HG03378 (cell line): ENCODE data around the gene LETM1.

Experiments
- ATAC-seq: cut with Tn5 transposase; IDR thresholded peaks from one replicate; pipeline ENCODE4 v1.9.1; 2021; ENCODE audit warnings: mild to moderate bottlenecking, moderate library complexity; ENCODE audit not compliant: unreplicated experiment

LETM1 gene

DNA sequence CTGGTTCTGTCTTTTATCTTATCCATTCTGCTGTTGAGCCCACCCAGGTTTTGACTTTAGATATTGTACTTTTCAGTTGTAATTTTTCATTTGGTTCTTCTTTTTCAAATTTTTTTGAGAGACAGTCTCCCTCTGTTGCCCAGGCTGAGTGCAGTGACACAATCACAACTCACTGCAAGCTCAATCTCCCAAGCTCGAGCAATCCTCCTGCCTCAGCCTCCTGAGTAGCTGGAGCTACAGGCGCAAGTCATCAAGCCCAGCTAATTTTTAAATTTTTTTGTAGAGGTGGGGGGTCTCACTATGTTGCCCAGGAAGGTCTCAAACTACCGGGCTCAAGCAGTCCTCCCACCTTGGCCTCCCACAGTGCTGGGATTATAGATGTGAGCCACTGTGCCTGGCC lies 25.7 kb downstream of the LETM1 start:
- ATAC-seq, result no peak

DNA sequence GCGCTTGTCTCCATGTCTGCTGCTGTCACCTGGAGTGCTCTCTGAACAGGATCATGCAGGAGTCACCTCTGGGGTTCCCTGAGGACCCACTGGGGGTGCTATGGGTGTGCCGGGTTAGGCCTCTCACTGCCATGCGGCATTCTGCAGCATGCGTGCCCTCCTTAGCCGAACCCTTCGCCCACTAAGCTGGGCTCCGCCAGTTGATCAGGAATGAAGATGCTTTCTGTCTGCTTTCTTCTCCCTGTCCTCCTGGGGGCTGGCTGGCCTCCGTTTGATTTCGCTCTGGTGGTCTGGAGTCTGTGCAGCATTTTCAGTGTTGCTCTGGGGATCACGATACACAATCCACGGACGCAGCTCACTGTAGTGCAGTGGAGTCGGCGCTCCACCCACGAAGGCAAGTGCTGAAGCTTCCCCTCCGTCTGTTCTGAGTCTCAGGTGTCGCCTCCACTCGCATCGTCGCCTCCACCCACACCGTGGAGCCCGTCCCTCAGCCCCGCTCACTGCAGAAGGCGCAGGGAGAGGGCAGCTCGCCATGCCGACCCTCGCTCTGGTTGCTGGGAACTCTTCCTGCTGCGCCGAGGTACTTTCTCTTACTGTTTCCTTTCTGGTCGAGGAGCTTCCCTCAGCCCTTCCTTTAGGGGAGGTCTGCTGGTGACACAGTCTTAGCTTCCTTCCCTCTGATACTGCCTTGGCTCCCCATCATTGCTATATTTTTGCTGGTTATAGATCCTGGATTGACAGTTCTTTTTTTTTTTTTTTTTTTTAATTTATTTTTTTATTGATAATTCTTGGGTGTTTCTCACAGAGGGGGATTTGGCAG lies 29.2 kb downstream of the LETM1 start:
- ATAC-seq, result no peak

DNA sequence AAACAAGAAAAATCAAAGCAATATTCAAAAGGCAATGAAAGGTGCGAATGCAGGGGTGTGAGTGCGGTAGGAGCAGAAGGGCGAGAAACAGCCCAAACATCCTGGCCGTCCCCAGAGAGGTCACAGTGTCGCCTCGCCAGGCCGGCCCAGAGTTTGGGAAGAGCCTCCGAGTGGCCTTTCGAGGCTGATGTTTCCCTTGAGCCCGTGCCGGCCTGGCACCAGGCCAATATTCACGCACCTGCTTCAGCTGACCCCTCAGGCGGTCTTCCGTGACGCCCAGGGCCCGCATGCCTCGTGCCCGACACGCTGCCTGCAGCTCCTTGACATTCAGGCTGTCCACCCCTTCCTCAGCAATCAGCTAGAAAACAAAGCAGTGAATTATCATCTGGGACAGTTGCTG lies 30.6 kb downstream of the LETM1 start:
- ATAC-seq, result no peak

DNA sequence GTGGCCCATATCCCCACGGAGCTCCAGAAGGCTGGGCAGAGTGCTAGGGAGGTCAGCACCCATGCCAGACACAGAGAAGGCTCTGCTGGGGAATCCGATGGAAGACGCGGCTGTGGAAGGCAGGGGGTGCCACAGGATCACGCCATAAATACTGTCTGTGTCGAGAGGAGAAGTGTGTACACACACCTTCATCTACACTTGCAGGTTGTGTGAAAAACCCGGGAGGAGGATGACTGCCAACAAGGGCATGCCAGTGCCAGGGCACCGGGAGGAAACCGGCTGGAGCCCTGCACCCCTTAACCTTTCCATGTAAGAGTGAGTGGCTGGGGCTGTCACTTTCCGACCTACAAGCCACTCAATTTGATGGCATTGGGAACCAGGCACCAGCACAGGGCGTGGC lies 31.2 kb downstream of the LETM1 start:
- ATAC-seq, result no peak

DNA sequence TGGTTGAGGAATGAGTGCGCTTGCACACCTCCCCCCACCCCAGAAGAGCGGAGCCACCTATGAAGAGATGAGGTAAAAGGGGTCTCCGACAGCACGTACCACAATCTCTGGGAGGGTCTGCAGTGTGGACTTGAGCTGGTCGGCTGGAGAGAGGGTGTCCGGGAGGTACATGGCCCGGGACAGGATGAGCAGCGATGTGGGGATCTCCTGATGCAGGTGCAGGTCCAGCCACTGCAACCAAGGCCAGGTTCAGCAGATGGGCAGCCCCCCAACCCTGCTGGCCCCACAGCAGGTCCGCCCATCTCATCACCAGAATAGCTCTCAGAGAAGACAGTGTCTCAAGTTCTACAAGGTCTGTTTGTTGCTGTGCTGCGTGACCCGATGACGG lies 32.4 kb downstream of the LETM1 start:
- no peak for ATAC-seq

DNA sequence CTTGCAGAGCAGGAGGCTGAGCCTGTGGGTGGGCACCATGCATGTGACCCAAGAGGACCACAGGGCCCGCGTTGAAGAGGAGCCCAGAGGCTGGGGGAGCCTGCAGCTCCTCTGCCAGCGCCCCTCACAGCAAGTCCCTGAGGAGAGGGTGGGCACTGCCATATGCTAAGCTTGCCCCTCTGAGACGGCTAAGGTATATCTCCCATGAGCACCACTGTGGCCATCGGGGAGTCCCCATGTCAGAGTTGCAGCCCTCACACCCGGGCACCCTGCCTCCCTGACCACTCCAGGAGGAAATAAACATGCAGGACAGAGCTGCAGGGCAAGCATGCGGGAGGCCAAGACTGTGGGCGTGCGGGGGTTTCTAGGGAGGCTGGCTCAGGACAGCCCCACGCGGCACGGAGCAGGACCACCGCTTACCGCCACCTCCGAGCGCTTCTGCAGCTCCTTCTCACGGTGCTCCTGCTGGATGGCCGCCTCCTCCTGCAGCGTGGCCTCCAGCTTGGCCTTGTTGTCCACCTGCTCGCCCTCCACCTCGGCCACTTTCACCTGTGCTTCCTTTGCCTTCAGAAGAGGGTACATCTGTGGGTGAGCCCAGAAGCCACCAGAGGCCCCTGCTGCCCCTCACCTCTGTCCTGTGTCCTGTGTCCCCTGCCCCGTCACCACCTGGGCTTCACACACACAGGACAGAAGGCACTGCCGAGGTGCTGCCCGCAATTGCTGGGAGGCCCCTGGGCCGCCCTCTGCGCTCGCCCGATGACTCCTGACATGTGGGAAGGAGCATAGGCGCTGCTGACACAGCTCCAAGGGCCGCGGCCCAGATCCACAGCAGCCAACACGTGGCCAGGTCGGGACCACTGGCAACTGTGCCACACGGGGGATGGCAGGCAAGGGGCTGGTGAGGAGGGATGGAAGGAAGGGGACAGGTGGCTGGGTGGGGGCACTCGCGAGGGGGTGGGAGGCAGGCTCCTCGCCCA lies 33.1 kb downstream of the LETM1 start:
- no peak for ATAC-seq

DNA sequence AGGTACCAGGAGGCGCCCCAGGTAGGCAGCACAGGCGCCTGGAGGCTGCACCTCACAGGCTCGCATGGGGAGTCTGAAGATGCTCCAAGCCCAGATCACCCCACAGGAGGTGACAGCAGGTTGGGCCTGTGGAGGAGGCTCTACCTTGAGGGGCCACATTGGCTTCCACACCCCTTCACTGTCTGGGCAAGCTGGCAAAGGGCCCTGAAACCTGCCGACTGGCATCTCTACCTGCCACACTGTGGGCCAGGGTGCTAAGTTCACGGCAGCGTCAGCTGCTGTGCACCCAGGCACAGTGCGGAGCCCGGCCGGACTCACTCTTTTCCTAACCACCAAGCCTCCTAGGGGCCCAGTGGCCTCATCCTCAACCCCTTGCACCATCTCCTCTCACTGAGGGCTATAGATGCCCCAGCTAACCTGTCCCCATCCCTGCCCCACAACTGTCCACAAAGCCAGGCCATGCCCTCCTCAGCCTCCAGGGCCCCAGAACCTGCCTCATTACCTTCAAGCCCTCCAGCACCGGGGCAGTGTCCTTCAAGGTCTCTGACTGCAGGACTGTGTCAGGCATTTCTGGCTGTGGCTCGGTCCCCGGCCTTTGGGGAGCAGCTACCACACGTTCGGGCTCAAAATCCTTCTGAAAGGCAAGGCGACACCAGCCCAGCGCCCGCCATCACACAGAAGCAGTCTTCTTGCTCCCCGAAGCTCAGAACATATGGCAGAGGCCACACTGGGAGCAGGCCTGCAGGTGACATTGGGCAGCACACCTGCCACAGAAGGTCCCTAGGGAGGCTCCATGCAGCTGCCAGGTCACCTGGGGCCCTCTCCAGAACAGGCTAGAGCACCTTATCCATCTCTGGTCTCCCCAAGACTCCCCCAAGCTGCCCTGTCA lies 34.0 kb downstream of the LETM1 start:
- ATAC-seq, result no peak

DNA sequence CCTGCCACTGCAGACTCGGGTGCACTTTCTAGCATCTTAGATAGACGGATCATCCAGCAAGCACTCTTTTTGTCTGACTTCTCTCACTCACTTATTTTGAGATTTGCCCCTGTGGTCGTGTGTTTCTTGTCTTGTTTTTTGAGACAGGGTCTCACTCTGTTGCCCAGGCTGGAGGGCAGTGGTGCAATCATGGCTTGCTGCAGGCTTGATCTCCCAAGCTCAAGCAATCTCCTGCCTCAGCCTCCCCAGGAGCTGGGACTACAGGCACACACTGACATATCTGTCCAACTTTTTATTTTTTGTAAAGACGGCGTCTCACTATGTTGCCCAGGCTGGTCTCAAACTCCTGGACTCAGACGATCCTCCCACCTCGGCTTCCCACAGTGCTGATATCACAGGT lies 36.1 kb downstream of the LETM1 start:
- ATAC-seq, result no peak

DNA sequence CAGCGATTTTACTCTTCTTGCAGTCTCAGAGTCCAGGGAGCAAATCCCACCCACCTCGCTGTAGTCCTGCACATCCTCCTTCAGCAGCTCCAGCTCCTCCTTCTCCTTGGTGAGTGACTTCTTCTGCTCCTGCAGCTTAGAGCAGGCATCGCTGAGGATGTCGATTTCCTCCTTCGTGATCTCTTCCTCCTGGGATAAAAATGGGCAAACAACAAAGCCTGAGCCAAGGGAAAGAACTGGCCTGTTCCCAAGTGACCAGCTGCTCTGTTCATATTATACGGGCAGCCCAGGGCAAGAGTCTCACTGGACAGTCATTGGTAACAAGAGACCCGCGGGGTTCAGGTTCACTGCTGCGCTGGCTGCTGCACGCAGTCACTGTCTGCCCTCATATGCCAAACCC lies 36.7 kb downstream of the LETM1 start:
- ATAC-seq, result no peak

DNA sequence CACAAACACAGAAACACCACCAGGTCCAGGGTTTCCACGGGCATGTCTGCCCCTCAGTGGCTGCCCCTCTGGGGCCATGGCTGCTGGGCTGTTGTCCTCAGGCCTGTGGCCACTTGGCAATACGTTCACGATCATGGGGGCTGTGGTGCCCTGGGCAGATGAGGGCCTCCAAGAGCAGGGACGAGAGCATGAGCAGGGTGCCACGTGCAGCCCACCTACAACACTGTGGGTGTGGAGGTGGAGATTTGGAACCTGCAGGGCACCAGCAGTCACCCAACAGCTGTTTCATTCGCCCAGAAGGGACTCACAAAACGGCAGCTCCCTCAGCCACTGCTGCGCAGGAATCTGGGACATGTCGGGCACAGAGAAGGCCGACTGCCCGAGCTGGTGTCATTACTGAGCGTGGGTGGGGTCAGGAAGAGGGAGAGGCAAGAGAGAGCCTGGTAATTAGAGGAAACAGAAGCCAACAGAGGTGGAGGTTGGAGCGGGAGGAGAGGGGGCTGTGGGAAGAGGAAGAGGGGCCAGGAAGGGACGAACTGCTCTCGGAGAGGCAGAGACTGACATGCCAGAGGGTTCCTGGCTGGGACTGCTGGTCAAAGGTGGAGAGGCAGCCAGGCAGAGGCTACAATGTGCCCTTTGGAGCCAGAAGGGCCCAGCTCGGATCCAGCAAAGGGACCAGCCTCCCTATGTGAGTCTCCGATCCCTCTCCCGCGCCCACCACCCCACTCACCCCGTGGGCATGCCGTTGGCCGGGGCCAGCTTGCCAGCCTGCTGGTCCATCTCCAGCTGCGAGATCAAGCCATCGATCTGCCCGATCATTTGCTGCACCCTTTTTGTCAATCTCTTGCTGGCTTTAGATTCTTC lies 39.7 kb downstream of the LETM1 start:
- no peak for ATAC-seq

DNA sequence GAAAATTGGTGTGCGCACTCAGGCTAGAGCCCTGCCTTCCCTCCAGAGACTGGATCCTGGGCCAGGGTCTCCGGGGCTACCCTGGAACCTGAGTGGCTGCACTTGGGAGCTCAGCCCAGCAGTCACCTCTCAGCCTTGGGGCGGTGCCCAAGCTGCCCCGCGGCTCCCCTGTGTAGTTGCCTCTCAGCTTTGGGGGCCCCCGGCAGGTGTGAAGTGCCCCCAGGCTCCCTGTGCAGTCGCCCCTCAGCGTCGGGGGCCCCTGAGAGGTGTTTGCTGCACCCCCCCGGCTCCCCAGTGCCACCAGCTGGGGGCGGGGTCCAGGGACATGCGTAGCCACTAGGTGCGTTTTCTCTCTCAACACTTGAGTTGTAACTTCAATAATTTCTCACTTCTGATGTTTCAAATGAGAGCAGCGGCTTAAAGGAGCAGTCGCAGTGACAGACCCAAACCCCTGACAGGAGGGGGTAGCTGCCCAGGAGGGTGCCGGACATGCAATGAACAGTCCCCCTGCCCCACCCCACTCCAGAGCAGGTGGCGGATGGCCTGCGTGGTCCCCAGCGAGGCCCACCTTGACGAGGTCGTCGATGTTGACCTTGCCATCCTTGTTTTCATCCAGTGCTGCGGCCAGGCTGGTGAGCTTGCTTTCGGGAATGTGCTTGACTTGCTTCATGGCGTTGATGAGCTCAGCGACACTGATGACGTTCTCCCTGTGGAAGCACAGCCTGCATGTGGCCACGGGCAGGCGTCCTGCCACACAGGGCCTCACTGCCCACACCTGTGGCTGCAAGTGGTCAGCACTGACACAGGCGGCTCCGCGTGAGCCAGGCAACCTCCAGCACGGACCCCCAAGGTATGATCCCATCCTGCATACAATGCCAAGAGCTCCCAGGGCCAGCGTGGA lies 40.6 kb downstream of the LETM1 start:
- ATAC-seq, result no peak

DNA sequence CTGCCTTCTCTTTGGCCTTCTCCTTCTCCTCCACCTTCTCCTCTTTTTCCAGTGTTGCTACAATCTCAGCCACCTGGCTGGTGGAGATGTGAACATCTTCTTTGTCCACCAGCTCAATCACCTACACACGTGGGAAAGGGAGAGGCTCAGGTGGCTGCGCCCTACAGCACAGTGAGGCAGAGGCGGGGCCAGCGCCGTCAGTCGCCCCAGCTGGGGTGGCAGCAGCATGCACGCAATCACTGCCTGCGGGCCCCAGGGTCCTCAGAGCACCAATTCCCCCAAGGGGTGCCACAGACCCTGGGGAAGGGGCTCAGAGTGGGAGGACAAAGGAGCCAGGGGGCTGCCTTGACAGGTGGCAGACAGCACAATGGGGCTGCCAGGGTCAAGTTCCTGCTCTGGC lies 41.5 kb downstream of the LETM1 start:
- ATAC-seq, result no peak

DNA sequence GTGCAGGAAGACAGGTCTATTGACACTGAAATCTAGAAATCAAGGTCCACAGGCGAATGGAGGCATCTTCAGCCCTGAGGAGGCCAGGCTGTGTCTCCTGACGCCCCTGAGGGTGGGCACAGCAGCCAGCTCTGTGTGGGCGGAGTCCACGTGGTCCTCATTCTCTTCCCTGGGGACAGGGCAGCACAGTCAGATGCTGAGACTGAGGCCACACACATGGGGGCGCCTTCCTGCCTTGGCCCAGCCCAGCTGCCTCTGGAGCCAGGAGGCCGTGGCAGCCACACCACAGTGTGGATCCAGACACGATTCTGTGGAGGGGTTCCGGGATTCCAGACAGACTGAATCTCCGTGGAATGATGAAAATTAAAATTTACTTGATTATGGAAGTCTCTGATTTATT lies 42.0 kb downstream of the LETM1 start:
- no peak for ATAC-seq

DNA sequence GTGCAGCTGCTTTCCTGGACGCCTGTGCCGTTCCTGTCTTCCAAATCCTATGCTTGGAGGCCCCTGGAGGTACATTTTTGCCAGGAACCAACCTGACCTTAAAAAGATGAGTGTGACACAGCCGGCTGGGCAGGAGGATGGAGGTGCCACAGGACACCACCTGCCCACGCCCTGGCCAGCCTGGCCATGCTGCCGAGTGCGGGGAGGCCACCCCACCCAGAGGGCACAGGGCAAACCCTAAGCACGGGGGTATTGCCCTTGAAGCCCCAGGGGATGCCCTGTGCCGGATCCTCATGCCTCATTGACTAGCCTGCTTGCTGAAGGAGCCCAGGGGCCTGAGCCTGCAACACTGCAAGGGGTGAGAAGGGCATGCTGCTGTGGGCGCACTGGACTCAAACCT lies 42.7 kb downstream of the LETM1 start:
- no peak for ATAC-seq

DNA sequence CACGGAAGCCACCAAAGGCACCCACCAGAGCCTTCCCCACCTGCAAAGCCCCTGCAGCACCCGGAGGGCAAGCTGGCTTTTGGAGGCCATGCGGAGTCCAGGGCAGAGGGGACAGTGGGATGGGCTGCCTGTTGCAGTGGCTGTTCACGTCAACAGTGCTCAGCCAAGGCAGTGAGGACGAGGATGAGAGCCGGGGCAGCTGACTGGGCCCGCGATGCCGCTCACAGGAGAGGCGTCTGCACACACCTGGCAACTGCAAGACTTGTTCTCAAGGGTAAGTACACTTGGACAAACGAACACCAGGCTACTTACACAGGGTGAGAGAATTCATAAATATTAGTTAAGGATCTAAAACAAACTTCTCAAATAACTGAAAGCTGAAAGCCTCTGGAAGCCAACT lies 43.2 kb downstream of the LETM1 start:
- no peak for ATAC-seq

DNA sequence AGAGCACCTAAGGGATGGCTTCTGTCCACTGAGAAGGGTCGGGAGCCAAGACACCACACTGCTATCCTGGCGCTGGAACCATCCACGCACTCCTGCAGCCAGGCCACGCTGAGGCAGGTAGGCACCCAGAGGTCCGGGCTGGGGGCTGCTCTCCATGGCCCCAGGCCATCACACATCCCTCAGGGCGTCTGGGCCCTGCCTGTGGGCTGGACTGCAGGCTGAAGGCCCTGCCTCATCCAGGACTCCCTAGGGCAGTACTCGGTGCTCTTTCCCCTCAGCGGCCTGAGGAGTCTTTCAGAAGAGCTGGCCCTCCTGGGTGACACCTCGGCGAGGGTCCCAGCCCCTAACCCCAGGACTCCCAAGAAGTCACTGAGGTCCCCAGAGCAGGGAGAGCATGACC lies 45.2 kb downstream of the LETM1 start:
- ATAC-seq, result no peak

DNA sequence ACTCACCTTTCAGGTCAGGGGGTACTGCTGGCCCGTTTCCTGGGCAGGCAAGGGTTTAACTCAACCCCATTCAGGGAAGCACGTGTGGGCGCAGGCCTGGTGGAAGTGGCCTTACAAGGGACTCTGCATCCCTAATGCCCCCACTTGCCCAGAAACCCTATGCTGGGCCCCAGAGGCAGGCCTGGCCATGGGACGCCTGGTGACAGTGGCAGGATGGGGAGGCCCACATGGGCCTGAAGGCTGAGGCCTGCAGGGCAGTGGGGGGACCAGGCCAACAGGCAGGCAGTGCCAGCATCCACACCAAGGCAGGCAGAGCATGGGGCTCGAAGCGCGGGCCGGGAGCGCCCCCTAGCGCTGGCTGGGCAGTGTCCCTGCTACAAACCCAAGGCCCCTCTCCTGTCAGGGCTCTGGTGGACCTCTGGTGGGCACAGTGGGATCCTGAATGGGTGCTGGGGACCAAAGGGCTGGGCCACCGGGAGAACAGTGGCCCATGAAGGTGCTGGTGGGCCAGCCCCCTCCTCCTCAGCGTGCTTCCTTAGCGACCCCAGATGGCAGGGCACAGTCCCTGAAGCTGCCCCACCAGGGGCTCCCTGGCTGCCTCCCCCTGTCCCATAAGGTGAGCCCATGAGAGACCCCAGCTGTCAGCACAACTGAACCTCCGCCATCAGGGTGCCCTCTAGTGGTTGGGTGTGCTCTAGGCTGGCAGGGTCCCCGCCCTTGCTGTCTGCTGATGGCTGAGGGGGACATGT lies 46.0 kb downstream of the LETM1 start:
- ATAC-seq, result no peak
